T-helper 9 cell (primary cell): Measurements from ENCODE around the gene LILRB1.
"Not testable (repeated sequence)": the region's sequence is repeated elsewhere in the genome, so short reads cannot be mapped to it uniquely, and the experiment has no call there.

Experiments used
- DNase-seq: peaks from one replicate; pipeline ENCODE4 v3.0.0-alpha.2; 2020
- total RNA-seq, 2 donors: gene quantifications; one replicate each; lab custom pipeline; 2026; lab: John Stamatoyannopoulos, UW

LILRB1 gene
- 0 reads per million in 2 donors for total RNA-seq

DNA sequence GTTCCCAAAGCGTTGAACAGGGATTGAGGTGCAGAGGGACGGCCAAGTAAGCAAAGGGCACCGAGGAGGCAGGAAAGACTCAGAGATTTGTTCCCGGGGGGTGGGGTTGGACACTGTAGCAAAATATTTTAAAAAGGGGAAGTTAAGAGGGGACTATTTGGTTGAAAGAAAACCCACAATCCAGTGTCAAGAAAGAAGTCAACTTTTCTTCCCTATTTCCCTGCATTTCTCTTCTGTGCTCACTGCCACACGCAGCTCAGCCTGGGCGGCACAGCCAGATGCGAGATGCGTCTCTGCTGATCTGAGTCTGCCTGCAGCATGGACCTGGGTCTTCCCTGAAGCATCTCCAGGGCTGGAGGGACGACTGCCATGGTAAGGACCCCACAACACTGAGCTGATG, at the start of gene LILRB1:
TSS of gene LILRB1 (plus strand) at position 223 of the 400 bp plus-strand sequence. CDS start 590 bp downstream, outside the sequence.
- DNase-seq, result not testable (repeated sequence)

DNA sequence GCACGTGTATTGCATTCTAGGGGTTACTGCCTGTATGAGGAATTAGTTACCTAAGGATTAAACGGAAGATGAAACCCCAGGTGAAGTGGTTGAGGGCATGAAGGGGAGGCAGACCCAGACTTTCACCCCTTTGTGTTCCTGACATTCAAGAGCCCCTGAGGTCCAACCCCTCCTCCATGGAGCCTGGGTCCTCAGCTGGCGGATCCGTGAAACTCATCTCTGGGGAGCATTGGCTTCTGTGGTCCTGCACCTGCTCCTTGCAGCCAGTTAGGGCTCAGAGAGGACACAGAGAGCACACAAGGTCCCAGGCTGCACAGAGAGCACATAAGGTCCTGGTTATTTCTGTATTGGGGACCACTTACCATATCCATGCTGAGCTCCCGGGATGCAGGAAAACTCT, 43.9 kb upstream of the LILRB1 start:
- DNase-seq, result no peak

DNA sequence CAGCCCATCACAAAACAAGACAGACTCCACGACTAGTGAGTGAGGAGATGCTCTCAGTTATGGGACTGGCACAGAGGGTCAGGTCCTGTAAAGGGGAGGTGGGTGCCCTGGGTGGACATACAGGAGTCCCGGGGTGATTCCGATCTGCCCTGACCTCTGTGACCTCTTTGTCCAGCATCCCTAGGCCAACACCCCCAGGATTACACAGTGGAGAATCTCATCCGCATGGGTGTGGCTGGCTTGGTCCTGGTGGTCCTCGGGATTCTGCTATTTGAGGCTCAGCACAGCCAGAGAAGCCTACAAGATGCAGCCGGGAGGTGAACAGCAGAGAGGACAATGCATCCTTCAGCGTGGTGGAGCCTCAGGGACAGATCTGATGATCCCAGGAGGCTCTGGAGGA, 43.3 kb upstream of the LILRB1 start:
- DNase-seq, result no peak

DNA sequence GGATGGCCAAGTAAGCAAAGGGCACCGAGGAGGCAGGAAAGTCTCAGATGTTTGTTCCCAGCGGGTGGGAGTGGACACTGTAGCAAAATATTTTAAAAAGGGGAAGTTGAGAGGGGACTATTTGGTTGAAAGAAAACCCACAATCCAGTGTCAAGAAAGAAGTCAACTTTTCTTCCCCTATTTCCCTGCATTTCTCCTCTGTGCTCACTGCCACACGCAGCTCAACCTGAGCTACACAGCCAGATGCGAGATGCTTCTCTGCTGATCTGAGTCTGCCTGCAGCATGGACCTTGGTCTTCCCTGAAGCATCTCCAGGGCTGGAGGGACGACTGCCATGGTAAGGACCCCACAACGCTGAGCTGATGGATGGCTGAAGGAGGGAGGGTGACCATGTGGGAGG, 36.8 kb upstream of the LILRB1 start, which contains the start of gene LILRA1:
TSS of gene LILRA1 (plus strand) at position 188 of the 400 bp plus-strand sequence. CDS start 613 bp downstream, outside the sequence.
- not testable (repeated sequence) for DNase-seq

DNA sequence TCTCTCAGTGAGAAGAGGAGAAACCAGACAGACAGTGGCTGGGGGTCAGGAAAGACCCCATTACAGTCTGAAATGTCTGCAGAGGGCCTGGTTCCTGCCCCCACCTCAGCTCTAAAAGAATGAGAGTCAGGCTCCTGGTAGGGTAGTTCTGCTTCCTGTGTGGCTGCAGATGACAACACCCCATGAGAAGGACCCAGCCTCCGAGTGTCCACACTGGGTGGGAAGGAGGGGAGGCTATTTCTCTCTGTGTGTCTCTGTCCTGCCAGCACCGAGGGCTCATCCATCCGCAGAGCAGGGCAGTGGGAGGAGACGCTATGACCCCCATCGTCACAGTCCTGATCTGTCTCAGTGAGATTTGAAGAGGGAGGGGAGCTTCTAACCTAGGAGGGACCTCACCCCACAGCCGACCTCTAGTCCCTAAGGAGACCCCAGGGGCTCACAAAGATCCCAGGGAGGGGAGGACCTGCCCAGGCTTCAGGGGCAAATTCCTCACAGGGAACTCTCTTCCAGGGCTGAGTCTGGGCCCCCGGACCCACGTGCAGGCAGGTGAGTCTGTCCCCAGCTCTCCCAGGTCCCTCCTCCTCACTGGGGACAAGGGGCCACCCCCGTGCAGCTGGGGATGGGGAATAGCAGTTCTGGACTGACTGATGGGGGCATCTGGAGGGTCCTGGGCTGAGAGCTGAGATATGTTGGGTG, 36.2 kb upstream of the LILRB1 start:
- not testable (repeated sequence) for DNase-seq

DNA sequence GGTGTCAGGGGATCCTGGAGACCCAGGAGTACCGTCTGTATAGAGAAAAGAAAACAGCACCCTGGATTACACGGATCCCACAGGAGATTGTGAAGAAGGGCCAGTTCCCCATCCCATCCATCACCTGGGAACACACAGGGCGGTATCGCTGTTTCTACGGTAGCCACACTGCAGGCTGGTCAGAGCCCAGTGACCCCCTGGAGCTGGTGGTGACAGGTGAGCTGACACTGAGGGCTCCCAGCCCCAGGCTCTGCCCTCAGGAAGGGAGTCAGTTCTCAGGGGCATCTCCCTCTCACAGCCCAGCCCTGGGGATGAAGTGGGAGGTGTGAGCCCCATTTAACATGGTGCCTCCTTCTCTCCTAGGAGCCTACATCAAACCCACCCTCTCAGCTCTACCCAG, 35.5 kb upstream of the LILRB1 start:
- no peak for DNase-seq

DNA sequence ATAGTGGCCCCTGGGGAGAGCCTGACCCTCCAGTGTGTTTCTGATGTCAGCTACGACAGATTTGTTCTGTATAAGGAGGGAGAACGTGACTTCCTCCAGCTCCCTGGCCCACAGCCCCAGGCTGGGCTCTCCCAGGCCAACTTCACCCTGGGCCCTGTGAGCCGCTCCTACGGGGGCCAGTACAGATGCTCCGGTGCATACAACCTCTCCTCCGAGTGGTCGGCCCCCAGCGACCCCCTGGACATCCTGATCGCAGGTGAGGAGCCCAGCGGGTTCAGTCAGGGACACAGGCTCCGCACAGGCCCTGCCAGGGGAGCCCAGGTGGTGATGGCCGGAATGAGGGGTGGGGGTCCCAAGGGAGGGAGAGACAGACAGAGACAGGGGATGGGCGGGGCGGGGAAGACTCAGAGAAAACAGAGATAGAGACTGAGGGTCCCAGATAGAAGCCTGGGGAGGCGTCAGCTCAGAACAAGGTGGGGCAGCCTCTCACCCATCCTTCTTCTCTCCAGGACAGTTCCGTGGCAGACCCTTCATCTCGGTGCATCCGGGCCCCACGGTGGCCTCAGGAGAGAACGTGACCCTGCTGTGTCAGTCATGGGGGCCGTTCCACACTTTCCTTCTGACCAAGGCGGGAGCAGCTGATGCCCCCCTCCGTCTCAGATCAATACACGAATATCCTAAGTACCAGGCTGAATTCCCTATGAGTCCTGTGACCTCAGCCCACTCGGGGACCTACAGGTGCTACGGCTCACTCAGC, 34.4 kb upstream of the LILRB1 start:
- not testable (repeated sequence) for DNase-seq

DNA sequence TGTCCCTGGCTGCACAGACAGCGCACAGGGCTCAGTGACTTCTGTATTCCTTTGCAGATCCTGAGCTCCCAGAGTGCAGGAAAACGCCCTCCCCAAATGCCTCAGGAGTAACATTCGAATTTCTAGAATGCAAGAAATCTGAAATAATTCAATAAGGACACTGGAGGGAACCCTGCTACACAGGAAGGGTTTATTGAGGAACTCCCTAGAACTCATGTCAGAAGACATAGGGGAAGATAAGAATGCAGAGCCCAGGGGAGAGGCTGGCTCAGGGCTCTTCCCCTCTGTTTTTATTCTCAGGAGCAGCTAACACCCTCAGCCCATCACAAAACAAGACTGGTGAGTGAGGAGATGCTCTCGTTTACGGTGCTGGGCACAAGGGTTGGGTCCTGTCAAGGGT, 30.1 kb upstream of the LILRB1 start:
- DNase-seq, result no peak

DNA sequence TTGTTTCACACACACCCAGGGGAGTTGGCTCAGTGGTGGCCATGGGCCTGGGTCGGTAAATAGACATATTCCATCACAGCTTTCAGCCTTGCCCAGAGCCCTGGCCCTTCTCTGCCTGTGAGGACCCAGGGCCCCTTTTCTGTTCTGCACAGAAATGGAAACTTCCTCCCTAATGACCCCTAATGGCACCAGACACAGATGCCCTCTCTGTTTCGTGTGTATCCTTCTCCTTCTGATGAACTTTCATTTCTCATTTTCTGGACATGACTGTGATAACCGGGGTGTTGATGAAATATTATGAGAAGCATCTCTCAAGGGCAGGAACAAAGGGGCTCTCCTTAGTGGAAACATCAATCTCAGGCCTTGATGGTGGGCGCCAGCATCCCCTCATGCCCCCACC, 24.1 kb upstream of the LILRB1 start:
- no peak for DNase-seq

DNA sequence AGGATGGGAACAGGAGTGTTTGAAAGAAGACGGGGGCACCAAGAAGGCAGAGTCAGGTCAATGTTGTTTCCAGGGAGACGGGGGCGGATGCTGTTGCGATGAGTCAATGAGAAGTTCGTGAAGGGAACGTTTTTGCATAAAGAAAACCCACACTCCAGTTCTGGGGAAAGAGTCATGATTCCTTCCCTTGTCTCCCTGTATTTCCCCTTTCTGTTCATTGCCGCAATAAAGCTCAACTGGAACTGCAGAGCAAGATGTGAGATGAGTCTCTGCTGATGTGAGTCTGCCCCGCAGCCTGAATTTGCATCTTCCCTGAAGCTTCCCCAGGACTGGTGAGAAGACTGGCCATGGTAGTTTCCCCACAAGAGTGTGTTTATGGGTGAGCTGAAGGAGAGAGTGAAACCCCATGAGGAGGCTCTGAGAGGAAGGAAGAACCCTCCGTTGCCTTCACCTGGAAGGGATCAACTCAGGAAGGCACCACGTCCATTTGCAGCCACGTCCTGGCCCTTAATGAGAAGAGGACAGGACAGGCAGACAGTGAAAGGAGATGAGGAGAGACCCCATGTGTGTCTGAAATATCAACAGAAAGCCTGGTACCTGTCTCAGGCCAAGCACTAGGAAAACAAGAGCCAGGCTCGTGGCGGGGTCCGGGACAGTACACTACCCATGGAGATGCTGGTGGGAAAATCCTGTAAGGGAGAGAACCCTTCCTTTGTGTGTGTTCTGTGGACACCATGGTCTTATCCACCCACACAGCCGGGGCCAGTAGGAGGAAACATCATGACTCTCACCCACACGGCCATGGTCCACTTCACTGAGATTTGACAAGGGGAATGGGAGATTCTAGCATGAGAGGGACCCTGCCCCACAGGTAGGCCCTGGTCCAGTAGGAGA, 23.1 kb upstream of the LILRB1 start:
- no peak for DNase-seq

DNA sequence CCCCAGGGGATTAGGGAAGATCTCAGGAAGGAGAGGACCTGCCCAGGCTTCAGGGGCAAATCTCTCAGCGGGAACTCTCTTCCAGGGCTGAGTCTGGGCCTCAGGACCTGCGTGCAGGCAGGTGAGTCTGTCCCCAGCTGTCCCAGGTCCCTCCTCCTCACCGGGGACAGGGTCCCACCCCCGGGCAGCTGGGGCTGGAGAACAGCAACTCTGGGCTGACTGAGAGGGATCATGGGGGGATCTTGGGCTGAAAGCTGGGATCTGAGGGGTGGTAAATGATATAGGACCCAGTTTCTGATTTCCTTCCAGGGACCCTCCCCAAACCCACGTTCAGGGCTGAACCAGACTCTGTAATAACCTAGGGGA, 22.5 kb upstream of the LILRB1 start:
- DNase-seq, result no peak

DNA sequence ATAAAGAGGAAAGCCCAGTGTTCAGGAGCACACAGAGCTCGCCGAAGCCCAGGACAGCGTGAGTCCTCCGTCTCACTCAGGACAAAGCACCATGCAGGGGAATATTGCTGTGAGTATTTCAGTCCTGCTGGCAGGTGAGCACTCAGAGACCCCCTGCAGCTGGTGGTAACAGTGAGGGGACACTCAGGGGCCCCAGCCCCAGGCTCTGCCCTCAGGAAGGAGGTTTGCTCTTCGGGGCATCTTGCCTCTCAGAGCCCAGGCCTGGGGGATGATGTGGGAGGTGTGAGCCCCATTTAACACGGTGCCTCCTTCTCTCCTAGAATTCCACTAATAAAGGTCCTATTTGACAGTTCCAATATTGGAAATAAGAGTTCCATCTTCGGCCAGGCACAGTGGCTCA, 22.1 kb upstream of the LILRB1 start:
- DNase-seq, result no peak

DNA sequence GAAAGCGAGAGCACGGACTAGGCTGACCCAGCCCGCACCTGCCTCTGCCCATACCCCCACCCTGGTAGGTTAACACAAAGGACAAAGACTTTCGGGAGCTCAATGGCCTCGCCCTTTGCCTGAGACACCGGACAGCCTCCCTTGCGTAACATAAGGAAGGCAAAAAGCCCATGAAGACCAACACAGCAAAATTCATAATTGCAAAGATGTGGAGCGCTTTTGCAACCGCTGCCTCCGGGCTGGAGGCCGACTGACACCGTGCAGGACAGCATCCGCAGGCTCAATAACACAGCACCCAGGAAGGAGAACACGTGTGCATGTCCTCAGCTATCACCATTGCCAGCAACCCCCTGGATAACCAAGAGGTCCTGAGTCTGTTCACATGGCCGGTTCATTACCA, 21.5 kb upstream of the LILRB1 start:
- DNase-seq, result no peak

DNA sequence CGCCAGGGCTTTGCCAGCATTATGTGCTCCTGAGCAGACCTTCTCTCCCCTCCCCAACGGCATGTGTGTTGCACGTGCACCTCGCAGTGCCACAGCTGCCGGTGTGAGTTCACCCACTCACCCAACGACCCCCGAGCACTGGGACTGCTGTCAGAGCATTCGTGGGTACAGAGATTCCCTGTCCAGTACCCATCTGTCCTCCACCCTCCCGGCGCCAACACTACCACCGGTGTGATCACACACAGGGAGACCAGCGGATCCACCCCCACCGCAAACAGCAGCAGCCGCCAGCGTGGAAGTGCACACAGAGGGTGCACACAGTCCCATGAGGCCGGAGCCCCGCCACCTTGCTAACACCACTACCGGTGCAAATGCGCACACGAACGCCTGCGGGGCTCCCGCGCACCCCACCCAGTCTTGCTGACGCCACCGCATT, 20.9 kb upstream of the LILRB1 start:
- DNase-seq, result no peak

DNA sequence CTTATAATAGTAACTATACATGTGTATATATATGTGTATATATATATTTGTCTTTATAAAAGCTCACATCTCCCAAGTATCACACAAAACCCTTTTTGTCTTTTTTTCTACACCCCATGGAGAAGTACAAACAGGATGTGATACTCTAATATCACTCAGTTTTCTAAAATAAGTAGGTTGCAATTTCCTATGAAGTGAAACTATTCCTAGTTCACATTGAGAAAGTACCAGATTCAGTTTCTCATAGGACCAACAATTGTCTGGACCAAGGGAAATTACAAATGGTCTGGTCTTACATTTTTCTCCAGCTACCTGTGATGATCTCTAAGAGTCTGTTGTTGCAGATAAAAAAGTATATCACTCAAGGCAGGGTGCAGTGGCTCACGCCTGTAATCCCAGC, 17.9 kb upstream of the LILRB1 start:
- DNase-seq, result no peak

DNA sequence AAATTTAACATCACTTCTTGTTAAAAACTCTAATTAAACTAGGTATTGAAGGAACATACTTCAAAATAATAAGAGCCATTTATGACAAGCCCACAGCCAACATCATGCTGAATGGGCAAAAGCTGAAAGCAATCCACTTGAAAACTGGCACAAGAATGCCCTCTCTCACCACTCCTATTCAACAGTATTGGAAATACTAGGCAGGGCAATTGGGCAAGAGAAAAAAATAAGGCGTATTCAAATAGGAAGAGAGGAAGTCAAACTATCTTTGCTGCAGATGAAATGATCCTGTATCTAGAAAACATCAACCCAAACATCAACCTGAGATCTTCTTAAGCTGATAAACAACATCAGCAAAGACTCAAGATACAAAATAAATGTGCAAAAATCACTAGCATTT, 15.6 kb upstream of the LILRB1 start:
- no peak for DNase-seq

DNA sequence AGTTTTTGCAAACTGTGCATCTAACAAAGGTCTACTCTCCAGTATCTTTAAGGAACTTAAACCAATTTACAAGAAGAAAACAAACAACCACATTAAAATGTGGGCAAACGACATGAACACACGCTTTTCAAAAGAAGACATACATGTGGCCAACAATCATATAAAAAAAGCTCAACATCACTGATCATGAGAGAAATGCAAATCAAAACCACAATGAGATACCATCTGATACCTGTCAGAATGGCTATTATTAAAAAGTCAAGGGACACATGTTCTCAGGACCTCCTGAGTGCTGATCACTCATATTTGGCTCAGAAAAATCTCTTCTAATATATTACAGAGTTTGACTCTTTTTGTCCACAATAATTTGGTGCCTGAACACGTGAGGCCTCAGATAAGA, 14.2 kb upstream of the LILRB1 start:
- no peak for DNase-seq

DNA sequence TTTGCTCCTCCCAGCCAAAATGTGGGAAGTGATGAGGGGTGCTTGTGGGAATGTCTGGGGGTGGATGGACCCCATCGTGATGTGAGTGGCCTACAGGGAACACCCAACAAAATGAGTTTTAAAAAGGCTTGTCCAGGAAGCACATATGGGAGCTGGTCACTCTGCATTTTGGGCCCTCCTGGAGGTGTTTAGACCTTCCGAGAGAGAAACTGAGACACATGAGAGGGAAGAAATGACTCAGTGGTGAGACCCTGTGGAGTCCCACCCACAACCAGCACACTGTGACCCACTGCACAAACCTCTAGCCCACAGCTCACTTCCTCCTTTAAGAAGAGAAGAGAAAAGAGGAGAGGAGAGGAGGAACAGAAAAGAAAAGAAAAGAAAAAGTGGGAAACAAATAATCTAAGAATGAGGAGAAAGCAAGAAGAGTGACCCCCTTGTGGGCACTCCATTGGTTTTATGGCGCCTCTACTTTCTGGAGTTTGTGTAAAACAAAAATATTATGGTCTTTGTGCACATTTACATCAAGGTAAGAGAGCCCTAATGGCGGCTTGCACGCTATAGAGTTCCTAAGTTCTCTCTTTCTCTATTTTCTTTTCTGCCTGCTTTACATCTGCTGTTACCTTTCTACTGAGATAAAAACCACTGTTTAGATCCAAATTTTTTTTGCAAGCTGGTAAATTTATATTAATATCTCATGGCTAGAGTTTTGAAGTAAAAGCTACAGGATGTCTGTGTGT, 13.3 kb upstream of the LILRB1 start:
- no peak for DNase-seq

DNA sequence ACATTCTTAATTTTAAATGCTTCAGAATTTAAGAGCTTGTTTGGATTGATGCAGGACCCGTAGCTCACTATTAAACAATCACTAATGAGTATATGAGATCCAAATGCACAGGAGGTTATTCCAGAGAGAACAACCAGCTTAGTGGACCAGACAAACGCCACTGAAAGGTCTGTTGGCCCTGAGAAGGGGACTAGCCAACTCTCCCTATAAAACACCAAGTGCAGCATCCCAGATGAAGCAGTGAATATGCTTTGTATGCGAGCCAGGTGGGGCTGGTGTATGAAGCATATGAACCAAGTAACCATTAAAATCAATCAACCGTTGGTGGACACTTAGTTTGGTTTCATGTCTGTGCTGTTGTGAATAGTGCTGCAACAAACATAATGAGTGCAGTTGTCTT, 9.8 kb upstream of the LILRB1 start:
- no peak for DNase-seq

DNA sequence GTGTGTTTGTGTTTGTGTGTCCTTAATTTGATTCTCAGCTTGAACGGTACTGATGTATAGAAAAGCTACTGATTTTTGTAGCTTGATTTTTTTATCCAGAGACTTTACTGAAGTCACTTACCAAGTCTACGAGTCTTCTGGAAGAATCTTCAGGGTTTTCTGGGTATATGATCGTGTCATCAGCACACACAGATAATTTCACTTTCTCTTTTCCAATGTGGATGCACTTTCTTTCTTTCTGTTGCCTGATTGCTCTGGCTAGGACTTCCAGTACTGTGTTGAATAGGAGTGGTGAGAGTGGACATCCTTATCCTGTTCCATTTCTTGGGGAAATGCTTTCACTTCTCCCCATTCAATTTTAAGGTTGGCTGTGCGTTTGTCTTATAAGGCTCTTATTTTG, 7.9 kb upstream of the LILRB1 start:
- DNase-seq, result no peak

DNA sequence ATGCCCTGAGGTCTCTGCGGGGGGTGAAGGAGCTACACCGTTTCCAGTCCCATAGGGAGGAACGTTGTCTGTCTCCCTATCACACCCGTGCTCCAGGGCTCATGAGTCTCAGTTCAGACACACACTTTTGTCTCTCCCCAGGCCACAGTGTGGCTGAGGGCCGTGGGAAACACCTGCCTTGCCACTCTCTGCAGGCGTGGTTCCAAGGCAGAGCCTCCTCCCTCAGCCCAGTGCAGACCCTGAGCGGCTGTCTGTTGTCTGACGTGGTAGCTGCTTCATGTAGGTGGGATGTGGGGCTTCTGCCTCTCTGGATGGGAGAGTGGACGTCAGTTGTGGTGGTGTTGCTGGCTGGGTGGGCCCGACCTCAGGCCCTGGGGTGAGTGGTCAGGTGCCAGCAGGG, 6.0 kb upstream of the LILRB1 start:
- not testable (repeated sequence) for DNase-seq

DNA sequence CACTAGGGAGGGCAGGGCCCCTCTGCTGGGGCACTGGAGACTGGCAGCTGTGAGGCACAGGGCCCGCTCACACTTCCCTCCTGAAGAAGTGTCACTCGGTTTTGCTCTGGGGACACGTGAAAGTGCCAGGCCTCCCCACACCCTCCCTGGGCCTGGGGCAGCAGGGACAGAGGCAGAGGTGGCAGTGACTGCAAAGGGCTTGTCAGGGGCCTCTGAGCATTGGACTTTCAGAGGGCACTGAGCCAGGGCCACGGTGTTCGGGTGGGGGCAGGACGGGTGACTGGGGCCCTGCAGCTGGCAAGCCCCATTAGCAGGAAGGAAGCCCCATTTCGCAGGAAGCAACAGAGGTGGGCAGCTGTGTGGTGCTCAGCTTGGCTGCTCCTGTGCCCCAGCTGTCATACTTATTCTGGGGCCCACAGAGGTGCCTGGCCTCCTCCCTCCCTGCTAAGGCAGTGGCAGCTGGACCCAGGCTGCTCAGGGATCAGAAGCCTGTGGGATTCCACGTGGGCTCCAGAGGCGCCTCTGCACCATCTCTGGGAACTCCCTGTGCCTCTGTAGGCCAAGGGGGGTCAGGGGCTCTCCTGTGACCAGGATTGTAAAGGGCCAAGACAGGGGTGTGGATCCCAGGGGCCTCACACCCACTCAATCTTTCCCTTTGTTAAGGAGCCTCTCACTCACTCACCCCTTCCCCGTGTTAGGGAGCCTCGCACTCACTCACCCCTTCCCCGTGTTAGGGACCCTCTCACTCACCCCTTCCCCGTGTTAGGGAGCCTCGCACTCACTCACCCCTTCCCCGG, 5.2 kb upstream of the LILRB1 start:
- DNase-seq, result not testable (repeated sequence)
